GM18873 (cell line): ENCODE measurements around the gene CD207.
"Not testable (repeated sequence)": the region's sequence is repeated elsewhere in the genome, so short reads cannot be mapped to it uniquely, and the experiment has no call there.

Source experiments
- ATAC-seq: cut with Tn5 transposase; IDR thresholded peaks from one replicate; pipeline ENCODE4 v1.9.1; 2021; ENCODE audit warnings: mild to moderate bottlenecking, moderate library complexity, moderate number of reproducible peaks; ENCODE audit not compliant: unreplicated experiment, low FRiP score

CD207 gene

DNA sequence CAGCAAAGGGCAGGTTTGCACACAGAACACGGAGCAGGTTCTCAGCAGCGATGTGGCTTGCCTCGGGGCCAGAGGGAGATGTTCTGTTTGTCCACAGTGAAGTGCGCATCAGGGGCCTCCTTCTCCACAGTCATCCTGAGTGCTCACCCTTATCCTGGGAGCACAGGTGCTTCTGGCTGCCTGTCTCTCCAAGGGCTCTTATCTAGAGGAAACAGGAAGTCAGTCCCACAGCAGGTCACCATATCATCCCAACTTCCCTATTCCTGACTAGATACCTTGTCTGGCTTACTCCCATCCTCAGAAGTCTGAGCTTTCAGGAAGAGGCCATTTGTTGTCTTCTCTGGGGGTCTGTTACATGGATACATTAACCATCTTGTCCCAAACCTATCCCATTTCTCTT, at the start of gene CD207:
CD207 (minus strand) TSS at position 174 of the 400 bp plus-strand sequence; CDS start at position 134, 40 bp downstream.
- ATAC-seq = no peak

DNA sequence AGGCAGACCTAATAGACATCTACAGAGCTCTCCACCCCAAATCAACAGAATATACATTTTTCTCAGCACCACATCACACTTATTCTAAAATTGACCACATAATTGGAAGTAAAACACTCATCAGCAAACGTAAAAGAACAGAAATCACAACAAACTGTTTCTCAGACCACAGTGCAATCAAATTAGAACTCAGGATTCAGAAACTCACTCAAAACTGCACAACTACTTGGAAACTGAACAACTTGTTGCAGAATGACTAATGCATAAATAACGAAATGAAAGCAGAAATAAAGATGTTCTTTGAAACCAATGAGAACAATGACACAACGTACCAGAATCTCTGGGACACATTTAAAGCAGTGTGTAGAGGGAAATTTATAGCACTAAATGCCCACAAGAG, 42.9 kb upstream of the CD207 start:
- ATAC-seq = not testable (repeated sequence)

DNA sequence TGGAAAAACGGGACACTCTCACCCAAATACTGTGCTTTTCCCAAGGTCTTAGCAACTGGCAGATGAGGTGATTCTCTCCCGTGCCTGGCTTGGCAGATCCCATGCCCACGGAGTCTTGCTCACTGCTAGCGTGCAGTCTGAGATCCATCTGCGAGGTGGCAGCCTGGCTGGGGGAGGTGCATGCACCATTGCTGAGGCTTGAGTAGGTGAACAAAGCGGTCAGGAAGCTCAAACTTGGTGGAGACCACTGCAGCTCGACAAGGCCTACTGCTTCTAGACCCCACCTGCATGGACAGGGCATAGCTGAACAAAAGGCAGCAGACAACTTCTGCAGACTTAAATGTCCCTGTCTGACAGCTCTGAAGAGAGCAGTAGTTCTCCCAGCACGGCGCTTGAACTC, 40.5 kb upstream of the CD207 start:
- ATAC-seq = not testable (repeated sequence)

DNA sequence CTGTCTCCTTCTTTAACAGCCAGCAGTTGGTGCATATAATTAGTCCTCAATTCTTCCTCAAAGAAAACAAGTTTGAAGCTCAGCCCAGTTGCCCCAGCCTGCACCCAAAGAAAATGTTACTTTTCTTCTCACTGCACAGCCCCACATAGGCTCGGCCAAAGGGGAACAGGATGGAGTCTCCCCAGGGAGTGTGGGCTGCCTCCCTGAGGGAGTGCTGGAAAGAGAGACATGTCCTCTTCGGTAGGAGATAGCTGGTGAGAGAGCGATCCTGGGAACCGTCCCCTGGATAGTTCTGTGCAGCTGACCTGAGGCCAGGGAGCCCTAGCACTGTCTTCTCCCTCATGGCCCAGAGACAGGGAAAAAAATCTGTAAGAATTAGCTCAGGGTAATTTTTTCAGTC, 37.9 kb upstream of the CD207 start:
- ATAC-seq = no peak

DNA sequence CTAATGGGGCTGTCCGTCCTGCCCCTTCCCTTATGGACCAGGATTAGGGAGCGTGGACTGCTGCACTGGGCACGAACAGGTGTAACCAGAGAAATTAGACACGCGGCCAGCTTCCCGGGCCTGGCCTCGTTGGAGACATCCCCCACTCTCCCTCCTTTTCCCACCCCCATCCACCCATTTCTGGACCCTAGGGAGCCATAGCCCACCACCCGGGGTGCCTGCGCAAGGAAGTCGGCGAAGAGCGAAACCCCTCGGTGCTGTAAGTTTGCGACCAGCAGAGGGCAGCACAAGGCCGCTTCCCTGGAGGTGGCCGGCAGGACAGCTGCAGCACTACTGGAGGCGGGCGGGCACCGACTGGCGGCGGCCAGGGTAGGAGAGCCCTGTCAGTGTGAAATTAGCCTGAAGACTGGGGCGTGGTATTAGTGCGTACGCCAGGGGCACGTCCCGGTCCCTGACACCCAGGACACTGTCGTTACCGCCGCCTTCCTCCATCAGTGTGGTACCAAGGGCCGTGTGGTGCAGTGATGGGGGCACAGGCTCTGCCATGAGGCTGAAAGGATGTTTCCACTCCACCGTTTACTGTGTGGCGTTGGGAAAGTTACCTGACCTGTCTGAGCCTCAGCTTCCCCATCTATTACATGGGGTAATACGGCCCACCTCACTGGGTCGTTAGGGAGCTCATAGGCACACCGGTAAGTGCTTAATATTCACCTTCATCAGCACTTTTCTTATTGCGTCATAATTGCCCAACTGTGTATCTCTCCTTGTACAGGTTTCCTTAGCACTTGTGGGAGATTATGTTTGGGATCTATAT, 36.0 kb upstream of the CD207 start:
- no peak for ATAC-seq

DNA sequence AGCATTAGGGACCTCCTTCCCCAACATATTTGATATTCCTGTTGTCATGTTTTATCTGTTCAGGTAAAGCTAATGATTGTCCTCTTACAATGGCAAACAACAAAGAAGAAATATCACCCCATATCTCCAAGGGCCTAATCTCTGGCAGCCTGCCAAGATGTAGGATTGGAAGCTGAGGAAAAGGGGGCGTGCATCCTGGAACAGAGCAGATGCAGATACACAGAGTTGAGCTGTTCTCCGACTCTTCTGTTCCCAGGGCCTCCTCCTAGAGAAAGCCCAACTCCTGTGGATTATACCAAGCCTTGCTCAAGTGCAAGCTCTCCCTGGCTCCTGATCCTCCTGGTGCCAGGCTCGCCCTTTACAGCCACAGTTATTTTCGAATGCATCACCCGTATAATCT, 35.2 kb upstream of the CD207 start:
- ATAC-seq = no peak

DNA sequence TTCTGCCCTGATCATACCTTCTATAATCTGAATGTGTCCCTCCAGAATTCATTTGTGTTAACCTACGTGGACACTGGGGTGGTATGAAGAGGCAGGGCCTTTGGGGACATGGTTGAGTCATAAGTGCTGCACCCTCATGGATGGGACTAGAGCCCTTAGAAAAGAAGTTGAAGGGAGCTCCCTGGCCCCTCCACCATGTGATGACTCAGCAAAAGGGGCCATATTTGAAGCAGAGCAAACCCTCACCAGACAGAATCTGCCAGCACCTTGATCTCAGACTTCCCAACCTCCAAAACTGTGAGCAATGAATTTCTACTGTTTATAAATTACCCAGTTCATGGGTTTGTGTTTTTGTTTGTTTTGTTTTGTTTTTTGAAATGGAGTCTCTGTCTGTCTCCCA, 33.4 kb upstream of the CD207 start:
- ATAC-seq = no peak

DNA sequence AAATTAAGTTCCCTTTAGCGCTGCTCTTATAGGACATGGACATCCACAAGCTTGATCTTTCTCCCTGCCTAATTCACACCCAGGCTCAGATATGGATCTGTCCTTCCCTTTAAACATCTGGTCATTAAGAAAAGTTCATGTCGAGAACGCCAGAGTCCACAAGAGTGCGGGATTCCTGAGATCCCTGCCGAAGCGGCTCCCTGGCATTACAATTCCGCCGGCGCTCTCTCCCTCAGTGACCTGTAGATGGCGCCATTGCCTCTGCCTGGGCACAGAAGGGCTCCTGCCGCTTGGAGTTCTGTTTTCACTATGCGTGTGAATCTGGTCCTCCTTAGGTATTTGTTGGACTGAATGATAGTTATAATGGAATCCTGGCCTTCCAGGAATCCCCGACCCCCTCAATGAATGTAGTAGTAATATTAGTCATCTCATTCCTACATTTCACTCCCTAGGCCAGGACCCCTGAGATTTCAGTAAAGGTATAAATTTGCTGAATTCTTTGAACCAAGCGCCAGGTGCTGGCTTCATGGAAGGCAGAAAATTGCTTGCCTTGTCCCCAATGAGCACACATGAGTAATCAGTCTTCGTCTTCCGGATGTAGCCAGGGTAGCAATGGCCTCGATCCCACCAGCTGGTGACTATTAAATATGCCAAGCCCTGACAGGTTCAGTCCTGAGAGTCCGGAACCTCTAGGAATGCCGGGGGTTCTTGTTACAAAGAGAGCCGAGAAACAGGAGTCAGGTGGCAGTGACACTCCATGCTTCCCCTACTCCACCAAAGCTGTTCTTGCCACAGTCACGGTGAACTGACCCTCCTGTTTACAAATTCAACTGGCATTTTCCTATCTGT, 26.4 kb upstream of the CD207 start:
- no peak for ATAC-seq

DNA sequence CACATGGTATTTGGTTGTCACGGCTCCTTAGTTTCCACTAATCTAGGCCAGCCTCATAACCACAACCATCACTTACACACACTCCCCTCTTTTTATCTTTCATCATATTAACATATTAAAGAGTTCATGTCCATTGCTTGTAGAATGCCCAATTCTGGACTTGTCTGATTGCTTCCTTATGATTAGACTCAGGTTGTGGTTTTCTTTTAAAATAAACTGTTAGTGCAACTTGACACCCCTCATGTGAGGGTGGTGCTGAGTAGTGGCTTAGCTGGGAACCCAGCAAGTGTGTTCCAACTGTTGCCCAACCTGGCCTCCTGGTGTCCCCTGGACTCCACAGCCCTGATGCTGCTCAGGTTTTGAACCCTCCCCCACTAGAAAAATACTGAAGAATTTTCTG, 20.1 kb upstream of the CD207 start:
- ATAC-seq = no peak

DNA sequence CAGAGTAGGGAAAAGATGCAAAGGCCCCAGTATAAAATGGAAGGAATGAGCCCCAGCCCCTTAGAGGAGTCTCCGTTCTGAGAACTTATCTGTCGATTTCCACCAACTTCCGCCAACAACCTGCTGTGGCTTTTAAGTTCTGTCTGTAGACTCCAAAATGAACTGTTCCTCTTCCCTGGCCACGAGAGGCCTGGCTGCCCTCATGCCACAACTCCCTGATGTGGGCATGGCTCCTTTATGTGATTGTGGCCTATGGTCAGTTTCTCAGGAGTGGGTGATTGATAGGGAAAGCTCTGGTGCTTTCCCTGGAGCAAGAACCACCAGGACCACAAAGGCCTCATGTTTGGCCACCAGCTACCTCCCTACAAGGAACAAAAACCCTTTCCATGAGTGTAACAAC, 18.8 kb upstream of the CD207 start:
- ATAC-seq = no peak

DNA sequence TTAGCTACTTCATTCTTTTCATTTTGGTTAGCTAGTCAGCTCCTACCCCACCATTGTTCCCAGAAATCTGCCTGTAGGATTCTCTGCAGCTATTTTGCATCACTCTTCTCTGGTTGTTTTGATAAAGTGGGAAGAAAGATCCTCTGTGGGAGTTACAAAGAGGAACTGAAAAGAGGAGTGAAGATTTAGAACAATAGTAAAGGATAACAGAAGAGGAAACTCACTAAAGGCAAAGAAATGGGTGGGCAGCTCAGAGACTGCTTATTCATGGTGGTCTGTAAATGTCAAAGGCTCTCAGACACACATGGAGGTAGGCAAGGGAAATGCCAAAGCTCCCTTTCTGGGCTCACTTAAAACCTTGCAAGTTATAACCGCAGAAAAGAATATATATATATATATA, 17.2 kb upstream of the CD207 start:
- no peak for ATAC-seq

DNA sequence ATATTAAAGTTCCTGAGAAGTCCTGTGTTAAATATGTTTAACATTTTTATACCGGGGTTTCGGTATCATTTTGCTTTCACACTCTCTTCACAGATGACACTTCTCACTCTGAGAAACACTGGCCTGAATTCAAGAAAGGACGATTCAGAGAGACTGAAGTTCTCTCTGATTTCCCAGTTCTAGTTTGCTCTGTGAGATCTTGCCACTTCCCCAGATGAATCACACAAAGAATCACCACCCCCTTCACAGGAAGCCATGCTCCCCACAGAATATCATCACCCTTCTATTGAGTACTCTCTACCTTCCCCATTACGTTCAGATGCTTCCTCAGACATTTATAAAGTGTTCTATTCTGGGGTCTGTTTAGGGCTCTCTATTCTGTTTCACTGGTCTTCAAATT, 16.1 kb upstream of the CD207 start:
- no peak for ATAC-seq

DNA sequence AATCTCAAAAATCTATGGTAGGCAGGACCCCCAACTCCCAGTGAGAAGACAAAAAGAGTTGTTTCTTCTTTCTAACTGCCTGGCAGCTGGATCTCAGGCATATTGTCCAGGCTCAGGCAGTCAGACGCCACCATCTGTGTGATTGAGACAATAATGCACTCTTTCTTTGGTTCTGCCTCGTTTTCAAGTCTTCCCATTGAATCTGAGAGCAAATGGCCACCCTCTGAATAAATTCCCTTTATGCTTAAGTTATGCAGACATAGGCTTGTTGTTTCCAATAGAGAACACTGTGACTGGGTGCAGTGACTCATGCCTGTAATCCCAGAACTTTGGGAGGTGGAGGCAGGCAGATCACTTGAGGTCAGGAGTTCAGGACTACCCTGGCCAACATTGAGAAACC, 15.3 kb upstream of the CD207 start:
- ATAC-seq = no peak

DNA sequence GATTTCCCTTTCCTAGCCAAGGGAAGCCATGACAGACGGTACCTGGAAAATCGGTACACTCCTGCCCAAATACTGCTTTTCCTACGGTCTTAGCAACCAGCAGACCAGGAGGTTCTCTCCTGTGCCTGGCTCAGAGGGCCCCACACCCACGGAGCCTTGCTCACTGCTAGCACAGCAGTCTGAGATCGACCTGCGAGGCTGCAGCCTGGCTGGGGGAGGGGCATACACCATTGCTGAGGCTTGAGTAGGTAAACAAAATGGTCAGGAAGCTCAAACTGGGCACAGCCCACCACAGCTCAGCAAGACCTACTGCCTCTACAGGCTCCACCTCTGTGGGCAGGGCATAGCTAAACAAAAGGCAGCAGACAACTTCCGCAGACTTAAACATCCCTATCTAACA, 6.8 kb upstream of the CD207 start:
- ATAC-seq = no peak

DNA sequence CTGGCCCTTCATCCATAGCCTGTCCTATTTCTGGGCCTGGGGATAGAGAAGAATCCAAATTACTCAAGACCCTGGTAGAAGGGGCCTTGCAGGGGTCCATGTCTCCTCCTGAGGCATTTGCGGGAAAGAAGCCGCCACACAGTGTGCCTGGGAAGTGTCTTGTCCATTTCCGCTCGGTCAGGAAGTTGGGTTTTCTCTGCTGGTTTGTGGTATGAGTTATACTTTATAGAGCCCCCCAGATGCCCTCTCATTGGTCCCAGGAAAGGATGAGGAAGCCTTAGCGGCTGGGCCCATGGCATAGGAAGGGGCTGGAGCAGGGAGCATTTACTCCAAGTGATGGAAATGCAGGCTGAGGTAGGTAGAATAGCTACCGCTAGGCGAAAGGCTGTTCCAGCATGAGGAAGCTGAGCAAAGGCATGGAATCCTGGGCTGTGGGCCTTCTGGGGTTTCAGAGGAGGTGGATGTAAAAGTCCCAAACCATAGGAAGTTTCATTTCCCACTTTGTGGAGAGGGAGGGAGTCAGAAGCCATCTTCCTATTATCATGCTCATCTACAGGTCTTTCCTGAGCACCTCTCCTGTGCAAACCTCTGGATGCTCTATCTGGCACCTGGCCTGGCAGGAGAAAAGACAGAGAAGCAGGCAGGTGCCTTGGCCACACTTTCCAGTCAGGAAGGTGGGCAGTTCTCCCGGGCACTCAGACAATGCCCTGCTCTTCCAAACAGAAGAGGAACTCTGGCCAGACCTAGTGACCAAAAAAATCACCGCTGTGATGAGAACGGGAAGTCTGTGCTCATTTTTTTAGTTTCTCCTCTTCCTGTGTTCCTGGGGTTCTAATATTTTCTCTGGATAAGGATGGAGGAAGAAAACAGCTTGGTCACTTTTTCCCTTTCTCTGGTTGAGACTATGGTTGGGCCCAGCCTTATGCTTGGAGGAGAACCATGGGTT, 2.6 kb upstream of the CD207 start:
- no peak for ATAC-seq

DNA sequence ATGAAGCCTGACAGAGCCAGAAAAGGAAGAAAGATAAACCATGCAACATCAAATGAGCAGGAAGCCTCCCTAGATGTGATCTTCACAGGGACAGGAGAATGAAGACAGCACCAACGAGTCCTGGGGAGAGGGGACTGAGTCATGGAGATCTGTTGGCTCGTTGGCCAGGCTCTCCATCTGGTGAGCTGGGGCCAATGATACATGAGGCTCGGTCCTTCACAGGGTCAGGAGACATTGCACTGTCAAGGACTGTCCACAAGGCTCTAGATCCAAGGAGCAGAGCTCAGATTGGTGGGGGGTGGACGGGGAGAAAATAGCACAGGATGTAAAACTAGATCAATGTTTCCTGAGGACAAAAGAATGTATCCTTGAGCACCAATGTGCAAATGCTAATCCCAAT, 735 bp downstream of the CD207 start:
- ATAC-seq = no peak

DNA sequence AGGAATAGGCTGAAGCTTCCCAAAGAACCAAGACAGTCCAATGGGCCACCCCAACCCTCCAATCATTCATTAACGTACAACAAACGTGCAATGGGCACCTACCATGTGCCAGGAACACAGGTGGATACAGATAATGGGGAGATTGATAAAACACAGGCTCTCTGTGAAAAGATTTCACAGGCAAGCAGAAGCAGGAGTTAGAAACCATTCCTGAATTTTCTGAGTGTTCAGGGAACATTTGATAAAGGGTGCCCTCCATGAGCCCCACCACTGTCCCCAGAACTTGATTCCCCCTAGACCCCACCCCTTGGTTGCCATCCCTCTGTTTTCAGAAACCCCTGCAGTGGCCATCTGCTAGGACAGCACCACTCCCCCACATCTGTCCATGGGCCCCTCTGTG, 1.5 kb downstream of the CD207 start:
- ATAC-seq = no peak

DNA sequence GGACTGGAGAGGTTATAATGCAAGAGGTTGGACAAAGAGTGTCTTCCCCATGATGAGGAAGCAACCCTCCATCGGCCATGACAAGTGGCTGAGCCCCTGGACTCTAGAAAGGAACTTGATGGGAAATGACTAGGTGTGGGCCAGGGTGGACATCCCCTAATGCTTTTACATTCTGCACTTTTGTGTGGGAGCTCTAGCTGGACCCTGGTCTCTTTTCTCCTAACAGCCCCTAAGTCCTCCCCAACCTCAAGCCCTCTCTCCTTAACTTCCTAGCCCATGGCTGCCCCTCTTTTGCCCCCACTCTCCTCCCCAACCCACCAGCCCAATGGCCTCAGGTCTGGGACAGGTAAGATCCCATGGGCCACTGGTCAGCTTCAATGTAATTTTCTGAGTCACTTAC, 2.4 kb downstream of the CD207 start:
- ATAC-seq = no peak

DNA sequence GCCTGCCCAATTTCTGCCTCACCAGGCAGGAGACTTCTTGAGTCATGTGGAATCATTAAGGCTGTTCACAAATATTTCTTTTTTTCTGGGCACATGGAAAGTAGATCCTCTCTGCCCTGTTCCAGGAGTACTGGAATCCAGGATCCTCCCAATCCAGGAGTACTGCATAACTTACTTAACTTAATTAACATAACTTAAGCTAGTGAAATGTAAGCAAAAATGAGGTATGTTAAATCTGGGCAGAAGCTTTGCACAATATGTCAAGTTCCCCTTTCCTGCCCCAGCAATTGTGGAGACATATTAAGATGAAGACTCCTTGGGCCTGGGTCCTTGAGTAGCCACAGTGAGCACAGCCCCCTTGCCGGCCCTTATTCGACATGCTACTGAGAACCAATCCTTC, 3.2 kb downstream of the CD207 start:
- no peak for ATAC-seq

DNA sequence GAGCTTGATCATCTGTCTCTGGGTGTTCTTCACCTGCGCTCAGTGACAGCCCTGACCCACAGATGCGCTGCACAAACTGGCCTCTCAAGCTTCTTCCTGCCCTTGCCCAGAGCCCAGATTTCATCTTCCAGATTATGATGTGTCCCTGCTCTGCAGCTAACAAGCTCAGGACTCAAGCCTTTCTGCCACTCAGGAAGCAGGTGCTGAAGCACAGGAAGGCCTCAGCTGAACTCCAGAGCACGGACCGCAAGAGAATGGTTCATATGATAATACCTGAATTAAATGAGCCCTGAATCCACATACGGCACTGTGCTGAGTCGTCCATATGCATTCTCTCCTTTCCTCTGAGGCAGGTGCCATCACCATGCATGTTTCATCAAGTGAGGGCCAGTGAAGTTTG, 3.8 kb downstream of the CD207 start:
- ATAC-seq = no peak

DNA sequence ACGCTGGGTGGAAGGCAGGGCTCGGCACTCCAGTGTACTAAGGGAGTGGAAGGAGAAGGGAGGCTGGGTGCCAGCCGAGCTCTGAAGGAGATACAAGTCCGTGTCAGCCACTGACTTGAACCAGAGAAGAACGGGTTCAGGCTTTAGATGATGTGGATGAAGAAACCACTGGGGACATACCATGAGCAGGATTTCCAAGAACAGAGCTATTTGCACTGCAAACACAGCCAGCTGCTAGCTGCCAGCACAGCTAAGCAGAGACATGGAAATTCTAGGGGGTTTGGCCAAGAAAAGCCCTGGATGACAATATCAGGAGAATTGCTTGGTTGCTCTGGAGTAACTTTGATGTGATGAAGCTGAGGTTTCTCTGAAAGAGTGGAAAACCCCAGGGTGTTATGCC, 5.2 kb downstream of the CD207 start:
- no peak for ATAC-seq
